Muscle of leg (tissue), 11 donors: ENCODE data around the gene GJB3. TPM values are rescaled to one million over a fixed set of nuclear protein-coding genes. Genes with fewer than 3 reads are reported as not detected.

ENCODE experiments used
- DNase-seq: peaks from one replicate; pipeline ENCODE4 v3.0.0; 2013
- H3K27ac ChIP-seq: one replicate; pipeline ENCODE4 v1.5.1; 2013; ENCODE audit warnings: mild to moderate bottlenecking, low read length, control low read depth
- H3K27me3 ChIP-seq: one replicate; pipeline ENCODE4 v1.6.1; 2013; ENCODE audit warnings: low read length; ENCODE audit not compliant: control insufficient read depth, insufficient read depth
- H3K36me3 ChIP-seq: one replicate; pipeline ENCODE4 v1.6.1; 2013; ENCODE audit warnings: low read length; ENCODE audit not compliant: control insufficient read depth, insufficient read depth
- H3K4me1 ChIP-seq: one replicate; pipeline ENCODE4 v1.6.1; 2013; ENCODE audit warnings: low read length; ENCODE audit not compliant: control insufficient read depth, insufficient read depth
- H3K4me3 ChIP-seq: one replicate; pipeline ENCODE4 v1.5.1; 2013; ENCODE audit warnings: low read length, control low read depth
- H3K9me3 ChIP-seq: replicated peaks from 2 replicates; pipeline ENCODE4 v1.6.1; 2013; ENCODE audit warnings: low read depth, low read length; ENCODE audit not compliant: control insufficient read depth
- WGBS: methylation state at CpG from one replicate; pipeline ENCODE4 v1.1.5; 2013; ENCODE audit warnings: missing lambda C conversion rate; ENCODE audit not compliant: insufficient coverage; 5-methylcytosine and 5-hydroxymethylcytosine counted together
- polyA plus RNA-seq, 8 donors: library from polyadenylated mRNA; unstranded; fragments of 120-200 nt; gene quantifications; one replicate each; pipeline versions ENCODE4 v1.2.1 to v1.2.3, GENCODE V29; 2013; ENCODE audit warnings: inconsistent platforms in 1 of 8, low replicate concordance in 1 of 8; ENCODE audit not compliant: insufficient read length in 8 of 8, insufficient read depth in 1 of 8
- total RNA-seq: library from RNA; stranded (reverse); fragments of 120-200 nt; gene quantifications from one replicate; pipeline ENCODE4 v1.2.4, GENCODE V29; 2013

Gene GJB3
- total and polyA plus RNA-seq, 9 donors, result 0.10 to 1.8 (median 0.12) TPM; not detected in 4

DNA sequence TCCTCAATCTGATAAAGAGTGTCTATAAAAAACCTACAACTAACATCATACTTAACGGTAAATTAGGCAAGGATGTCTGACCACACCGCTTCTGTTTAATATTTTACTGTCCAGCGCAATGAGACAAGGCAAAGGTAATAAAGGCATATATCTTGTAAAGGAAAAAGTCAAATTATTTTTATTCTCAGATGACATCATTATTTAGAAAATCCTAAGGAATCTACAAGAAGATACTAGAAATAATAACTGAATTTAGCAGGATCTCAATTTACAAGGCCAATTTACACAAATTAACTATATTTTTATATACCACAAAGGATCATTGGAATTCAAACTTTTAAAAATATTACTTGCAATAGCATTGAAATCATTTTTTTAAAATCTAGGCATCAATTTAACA is 41.2 kb downstream of the GJB3 start:
- H3K36me3 ChIP-seq, result no peaks in the 10 kb centered on the region

DNA sequence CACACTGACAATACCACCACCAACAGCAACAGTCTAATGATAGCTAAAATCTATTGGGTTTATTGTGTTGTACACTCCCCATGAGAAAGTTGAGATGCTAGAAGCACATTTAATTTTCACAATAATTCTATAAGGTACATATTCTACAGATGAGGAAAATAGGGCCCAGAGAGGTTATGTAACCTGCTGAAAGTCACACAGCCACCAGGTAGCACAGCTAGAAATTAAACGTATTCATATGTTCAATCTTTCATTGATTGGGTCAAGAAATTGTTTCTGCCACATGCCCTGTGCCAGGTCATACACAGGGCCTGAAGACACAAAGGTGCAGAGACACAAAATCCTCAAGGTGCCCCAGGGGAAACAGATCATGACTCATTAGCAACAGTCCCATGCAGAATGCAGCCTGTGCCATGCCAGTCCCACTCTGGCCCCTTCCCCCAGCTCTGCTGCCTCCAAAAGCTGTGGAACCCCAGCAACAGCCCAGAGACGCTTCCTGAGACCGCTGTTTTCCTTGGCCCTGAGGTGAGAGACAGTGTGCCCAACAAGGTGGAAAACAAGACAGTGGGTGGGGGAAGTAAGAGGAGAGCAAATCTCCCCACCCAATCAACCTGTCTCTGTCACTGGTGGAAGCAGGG is 43.9 kb downstream of the GJB3 start:
- H3K27ac ChIP-seq, result no peak overlapping the region
- no peaks in the 10 kb centered on the region for H3K9me3 ChIP-seq
- H3K36me3 ChIP-seq, result no peaks in the 10 kb centered on the region
- no peaks in the 10 kb centered on the region for H3K4me1 ChIP-seq
- no peak overlapping the region for H3K4me3 ChIP-seq
- H3K27me3 ChIP-seq, result no peaks in the 10 kb centered on the region
- DNase-seq, result no peak
- 80% methylated on average over 1 of the region's 3 CpGs for WGBS

More for the DNA sequence above, 41.2 kb downstream of the GJB3 start:
- Histone ChIP-seq H3K27me3 (no peaks in the 10 kb centered on the region), H3K4me1 (no peaks in the 10 kb centered on the region), H3K27ac (no peak overlapping the region), H3K9me3 (no peaks in the 10 kb centered on the region), H3K4me3 (no peak overlapping the region)
- no CpG with 5 or more reads among the region's 3 CpGs for WGBS
- no peak for DNase-seq

DNA sequence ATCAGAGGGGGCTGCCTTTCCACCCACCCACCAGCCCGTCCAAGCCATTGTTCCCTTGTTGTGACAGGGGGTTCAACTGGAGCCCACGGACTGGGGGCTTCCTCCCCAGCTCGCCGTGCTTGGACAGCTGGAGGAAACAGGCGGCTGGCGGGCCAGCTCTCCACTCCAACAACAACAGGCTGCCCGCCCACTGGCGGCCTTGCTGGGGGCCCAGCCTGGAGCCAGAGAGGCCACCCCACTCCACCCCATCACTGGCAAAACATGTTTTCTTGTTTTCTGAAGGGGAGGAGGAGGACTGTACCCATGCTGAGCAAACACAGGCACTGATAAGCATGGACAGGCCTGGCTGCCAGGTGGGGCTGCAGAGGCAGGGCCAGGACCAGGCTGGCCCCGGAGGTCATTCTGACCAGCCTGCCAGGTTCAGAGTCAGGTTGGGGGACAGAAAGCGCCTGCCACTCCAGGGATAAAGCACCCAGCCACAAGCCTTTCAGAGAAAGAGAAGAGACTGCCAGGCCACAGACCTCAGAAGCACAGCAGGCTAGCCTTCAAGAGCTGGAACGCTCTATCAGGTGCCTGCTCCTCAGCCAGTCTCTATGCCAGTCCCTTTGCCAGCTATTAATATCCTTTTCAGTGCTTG is 44.6 kb downstream of the GJB3 start:
- no peak overlapping the region for H3K4me3 ChIP-seq
- DNase-seq, result no peak
- H3K27ac ChIP-seq, result no peak overlapping the region
- H3K27me3 ChIP-seq, result no peaks in the 10 kb centered on the region
- no peaks in the 10 kb centered on the region for H3K36me3 ChIP-seq
- H3K9me3 ChIP-seq, result no peaks in the 10 kb centered on the region
- H3K4me1 ChIP-seq, result no peaks in the 10 kb centered on the region
- WGBS, result 55% methylated on average over 7 of the region's 11 CpGs

DNA sequence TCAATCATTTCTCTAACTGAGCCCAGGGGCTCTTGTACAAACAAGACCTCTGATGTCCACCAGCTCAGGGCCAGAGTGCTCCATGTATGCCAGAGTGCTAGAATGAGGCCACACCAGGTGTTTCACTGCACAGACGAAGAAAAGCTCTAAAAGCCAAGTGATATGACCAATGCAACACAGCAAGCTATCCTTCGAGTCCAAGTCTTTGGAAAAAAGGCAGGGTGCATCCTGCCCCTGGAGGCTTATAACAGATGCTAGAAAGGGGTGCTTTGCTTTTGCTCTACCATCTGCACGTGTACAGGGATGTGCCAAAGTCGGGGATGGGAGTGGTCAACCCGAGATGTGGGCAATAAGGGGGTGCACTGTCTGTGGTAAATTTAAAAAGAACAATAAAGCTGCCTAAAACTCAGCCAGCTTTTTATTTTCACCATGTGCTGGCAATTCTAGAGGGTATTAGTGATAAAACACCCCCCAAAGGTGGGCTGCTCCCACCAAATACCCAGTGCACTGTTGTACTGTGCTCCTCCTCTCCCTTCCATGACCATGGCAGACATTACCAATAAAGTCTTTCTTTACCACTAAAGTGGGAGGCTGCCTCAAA is 46.4 kb downstream of the GJB3 start:
- H3K36me3 ChIP-seq, result no peaks in the 10 kb centered on the region
- no peaks in the 10 kb centered on the region for H3K9me3 ChIP-seq
- H3K4me3 ChIP-seq, result no peak overlapping the region
- DNase-seq, result no peak
- no peak overlapping the region for H3K27ac ChIP-seq
- no peaks in the 10 kb centered on the region for H3K27me3 ChIP-seq
- WGBS, result 84% methylated on average over 2 of the region's 5 CpGs
- H3K4me1 ChIP-seq, result no peaks in the 10 kb centered on the region

DNA sequence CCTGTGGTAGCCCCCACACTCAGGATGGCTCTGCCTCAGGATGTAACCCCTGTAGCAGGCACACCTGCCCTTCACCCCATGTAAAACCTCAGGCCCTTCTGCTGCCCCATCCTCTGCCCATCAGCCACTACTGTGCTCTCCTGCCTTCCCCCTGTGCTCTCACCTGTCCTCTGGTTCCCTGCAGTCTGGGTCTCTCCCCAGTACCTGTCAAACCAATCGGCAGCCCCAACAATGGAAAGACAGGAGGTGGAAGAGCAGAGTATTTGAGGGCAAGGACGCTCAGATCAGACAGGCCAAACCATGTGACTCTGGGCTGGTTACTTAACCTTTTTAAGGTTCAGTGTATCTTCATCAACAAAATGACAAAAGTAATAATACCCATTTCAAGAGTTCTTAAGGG is 47.6 kb downstream of the GJB3 start:
- no peak for DNase-seq
- no peaks in the 10 kb centered on the region for H3K27me3 ChIP-seq
- H3K9me3 ChIP-seq, result no peaks in the 10 kb centered on the region
- H3K4me1 ChIP-seq, result no peaks in the 10 kb centered on the region
- H3K4me3 ChIP-seq, result no peak overlapping the region
- H3K36me3 ChIP-seq, result no peaks in the 10 kb centered on the region
- no peak overlapping the region for H3K27ac ChIP-seq
- WGBS, result no CpG with 5 or more reads among the region's 2 CpGs

DNA sequence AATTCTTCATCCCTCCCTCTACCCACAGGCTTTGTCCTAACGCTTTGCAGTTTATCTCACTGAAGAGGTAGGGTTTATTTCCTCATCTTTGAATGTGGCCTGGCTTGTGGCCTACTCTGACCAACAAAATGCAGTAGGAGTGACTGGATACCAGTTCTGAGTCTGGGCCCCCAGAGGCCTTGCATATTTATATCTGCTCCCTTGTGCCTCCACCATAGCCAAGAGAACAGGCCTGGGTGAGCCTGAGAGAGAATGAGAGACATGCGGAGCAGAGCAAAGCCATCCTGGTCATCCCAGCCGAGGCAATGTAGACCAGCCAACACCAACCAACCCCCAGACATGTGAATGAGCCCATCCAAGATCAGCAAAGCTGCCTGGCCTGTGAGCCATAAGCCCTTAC is 48.2 kb downstream of the GJB3 start:
- H3K27ac ChIP-seq, result no peak overlapping the region
- no peak for DNase-seq
- H3K4me1 ChIP-seq, result no peaks in the 10 kb centered on the region
- no peaks in the 10 kb centered on the region for H3K36me3 ChIP-seq
- no CpG with 5 or more reads among the region's 3 CpGs for WGBS
- H3K27me3 ChIP-seq, result no peaks in the 10 kb centered on the region
- no peak overlapping the region for H3K4me3 ChIP-seq
- no peaks in the 10 kb centered on the region for H3K9me3 ChIP-seq

DNA sequence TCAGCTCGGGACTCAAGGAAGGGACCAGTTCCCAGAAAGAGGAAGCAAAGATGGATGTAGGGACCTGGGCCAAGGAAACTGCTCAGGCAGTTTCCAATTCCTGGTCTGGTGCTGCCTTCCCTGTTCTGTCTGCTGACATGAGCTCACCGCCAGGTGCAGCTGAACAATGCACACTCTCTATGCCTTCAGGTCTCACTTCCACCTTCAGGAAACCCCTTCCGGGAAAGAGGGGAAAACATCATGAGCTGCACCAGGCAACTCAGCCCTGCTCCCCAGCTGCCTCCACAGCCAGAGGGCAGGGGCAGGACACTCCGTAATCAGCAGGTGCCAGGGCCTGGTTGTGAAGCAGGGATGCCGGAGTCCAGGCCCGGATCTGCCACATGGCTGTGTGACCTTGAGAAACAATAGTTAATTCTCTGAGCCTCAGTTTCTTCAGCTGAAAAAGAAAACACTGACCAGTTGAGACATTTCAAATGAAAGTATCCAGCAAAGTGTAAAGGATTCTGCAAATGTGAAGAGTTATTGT is 50.8 kb downstream of the GJB3 start:
- H3K4me1 ChIP-seq, result peaks cover 7% of the 10 kb centered on the region
- no peaks in the 10 kb centered on the region for H3K27me3 ChIP-seq
- WGBS, result 94% methylated on average over 3 of the region's 6 CpGs
- no peaks in the 10 kb centered on the region for H3K9me3 ChIP-seq
- DNase-seq, result peak; percentile 34
- no peak overlapping the region for H3K4me3 ChIP-seq
- H3K36me3 ChIP-seq, result no peaks in the 10 kb centered on the region
- H3K27ac ChIP-seq, result peak overlapping the region; percentile 42

DNA sequence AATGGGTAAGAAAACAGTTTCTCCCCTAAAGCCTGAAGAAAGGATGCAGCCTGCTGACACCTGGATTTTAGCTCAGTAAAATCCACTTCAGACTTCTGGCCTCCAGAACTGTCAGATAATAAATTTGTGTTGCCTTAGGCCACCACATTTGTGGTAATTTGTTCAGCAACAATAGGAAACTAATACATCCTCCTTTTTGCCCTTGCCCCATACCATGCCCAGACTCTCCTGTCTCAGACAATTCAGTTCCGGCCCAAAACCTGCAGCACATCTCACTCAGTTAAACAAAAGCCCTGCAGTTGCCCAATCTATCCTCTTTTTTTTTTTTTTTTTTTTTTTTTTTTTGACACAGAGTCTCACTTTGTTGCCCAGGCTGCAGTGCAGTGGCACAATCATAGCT is 52.7 kb downstream of the GJB3 start:
- Histone ChIP-seq H3K36me3 (no peaks in the 10 kb centered on the region), H3K27ac (no peak overlapping the region)
- no peak for DNase-seq

More for the DNA sequence above, 52.7 kb downstream of the GJB3 start:
- H3K27me3 ChIP-seq, result no peaks in the 10 kb centered on the region
- peaks cover 7% of the 10 kb centered on the region for H3K4me1 ChIP-seq
- 75% methylated on average over 1 of the region's 1 CpG for WGBS
- no peaks in the 10 kb centered on the region for H3K9me3 ChIP-seq
- no peak overlapping the region for H3K4me3 ChIP-seq
